Measurements from ENCODE around the gene GLUL.

- TF ChIP-seq, protein P1, sequence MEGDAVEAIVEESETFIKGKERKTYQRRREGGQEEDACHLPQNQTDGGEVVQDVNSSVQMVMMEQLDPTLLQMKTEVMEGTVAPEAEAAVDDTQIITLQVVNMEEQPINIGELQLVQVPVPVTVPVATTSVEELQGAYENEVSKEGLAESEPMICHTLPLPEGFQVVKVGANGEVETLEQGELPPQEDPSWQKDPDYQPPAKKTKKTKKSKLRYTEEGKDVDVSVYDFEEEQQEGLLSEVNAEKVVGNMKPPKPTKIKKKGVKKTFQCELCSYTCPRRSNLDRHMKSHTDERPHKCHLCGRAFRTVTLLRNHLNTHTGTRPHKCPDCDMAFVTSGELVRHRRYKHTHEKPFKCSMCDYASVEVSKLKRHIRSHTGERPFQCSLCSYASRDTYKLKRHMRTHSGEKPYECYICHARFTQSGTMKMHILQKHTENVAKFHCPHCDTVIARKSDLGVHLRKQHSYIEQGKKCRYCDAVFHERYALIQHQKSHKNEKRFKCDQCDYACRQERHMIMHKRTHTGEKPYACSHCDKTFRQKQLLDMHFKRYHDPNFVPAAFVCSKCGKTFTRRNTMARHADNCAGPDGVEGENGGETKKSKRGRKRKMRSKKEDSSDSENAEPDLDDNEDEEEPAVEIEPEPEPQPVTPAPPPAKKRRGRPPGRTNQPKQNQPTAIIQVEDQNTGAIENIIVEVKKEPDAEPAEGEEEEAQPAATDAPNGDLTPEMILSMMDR (IDR thresholded peaks at IDR 0.05), result no peak
- no peak for TF ChIP-seq POLR2A (IDR thresholded peaks at IDR 0.05)
These were observed 40.8 kb downstream of the GLUL start for GRCh38 chr1:182350839-182351238.

Data from uterus (tissue), 2 donors.